Kasumi-1 (cell line): ENCODE data around the gene RNFT2.

ENCODE experiments used
- DNase-seq, 2 experiments: peaks; one replicate each; lab custom pipeline; 2025; lab: John Stamatoyannopoulos, UW

Gene RNFT2

GRCh38 chr12:116833474-116833873, 95.4 kb downstream of the RNFT2 start:
- DNase-seq: no peak

GRCh38 chr12:116835484-116835883, 97.4 kb downstream of the RNFT2 start:
- no peak for DNase-seq

GRCh38 chr12:116837097-116837496, 99.0 kb downstream of the RNFT2 start:
- DNase-seq: no peak

GRCh38 chr12:116838365-116838764, 100.2 kb downstream of the RNFT2 start:
- no peak for DNase-seq

- DNase-seq: no peak
These were observed 101.2 kb downstream of the RNFT2 start for GRCh38 chr12:116839287-116839830.

DNA sequence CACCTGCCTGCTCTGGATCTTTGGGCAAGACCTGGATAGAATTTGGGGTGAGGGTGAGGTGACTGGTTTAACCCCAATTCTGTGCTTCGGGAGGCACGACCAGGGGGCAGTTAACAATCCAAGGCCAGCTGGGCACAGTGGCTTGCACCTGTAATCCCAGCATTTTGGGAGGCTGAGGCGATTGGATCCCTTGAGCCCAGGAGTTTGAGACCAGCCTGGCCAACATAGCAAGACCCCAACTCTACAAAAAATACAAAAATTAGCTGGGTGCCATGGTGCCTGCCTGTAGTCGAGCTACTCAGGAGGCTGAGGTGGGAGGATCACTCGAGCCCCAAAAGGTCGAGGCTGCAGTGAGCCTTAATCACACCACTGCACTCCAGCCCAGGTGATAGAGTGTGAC, 105.0 kb downstream of the RNFT2 start:
- no peak for DNase-seq

DNA sequence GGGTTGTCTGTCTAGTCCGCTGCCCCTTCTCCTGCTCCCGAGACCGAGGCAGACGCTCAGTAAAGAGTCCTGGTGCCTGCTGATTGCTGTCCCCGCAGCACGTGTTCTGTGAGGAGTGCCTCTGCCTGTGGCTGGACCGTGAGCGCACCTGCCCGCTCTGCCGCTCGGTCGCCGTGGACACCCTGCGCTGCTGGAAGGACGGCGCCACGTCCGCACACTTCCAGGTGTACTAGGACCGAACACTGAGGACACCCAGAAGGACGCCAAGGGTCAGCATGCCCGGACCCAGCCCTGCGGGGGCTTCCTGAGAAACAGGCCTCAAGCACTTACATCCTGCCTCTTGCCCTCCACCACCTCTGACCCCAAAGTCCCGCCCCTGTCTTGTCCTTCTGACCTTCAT, 111.1 kb downstream of the RNFT2 start:
- DNase-seq: no peak

GRCh38 chr12:116852303-116852702, 114.2 kb downstream of the RNFT2 start:
- DNase-seq: no peak

- no peak for DNase-seq
These were observed 115.4 kb downstream of the RNFT2 start for GRCh38 chr12:116853507-116853906.

GRCh38 chr12:116855744-116856470, 117.8 kb downstream of the RNFT2 start:
- no peak for DNase-seq

DNA sequence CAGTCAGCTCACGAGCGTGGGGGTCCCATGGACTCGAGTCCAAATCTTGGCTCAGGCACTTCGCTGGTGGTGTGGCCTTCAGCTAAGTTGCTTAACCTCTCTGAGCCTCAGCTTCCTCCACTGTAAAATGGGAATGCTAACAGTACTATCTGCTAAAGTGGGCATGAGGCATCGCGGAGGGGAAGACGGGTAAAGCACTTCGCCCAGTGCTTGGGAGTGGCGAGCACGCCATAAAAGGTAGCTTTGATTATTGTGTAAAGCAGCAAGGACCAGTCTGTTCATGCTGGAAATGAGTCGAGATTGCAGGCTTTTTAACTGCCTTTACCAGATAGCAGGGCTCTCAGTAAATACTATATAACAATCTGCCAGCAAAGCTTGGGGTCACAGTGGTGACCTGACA, 118.6 kb downstream of the RNFT2 start:
- no peak for DNase-seq

- DNase-seq: no peak
These were observed 121.0 kb downstream of the RNFT2 start for GRCh38 chr12:116859079-116859478.

DNA sequence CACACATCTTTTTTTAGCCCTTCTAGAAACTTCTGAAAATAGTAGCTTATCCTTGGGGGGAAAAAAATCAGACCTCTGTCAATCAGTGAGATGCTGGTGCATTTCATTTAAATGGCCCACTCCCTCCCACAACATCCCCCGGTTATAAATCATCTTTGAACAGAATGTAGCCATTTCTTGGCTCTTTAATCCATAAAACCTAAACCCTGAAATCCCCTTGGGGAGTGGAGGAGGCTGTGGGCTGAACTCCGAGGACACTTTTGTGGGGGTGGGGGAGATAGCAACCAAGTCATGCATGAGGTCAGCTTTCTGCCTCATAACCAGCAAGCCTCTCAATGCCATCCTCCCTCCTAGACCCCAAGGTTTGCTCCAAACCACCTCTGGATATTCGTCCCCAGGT, 122.1 kb downstream of the RNFT2 start:
- DNase-seq: no peak

GRCh38 chr12:116861320-116861719, 123.2 kb downstream of the RNFT2 start:
- DNase-seq: peak; percentile 56 to 61

GRCh38 chr12:116862167-116862566, 124.1 kb downstream of the RNFT2 start:
- no peak for DNase-seq

DNA sequence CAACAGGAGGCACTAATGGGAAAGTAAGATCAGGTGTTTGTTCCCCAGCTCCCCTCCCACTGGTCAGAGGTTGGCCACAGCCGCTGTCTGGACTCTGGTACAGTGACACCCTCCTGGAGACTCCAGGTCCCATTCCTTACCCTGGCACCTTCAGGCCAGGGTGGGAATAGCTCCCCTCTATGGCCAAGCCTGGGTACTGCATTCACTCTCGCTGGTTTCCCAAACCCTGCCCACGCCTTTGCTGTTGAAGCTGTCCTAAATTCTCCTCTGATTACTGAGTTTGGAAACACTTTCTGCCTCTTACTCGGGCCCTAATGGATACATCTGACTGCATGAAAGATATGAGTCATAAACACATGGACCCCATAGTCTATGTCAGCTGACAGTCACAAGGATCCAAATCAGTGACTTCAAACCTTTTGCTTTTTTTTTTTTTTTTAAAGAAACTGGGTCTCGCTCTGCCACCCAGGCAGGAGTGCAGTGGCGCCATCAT, 125.2 kb downstream of the RNFT2 start:
- no peak for DNase-seq

DNA sequence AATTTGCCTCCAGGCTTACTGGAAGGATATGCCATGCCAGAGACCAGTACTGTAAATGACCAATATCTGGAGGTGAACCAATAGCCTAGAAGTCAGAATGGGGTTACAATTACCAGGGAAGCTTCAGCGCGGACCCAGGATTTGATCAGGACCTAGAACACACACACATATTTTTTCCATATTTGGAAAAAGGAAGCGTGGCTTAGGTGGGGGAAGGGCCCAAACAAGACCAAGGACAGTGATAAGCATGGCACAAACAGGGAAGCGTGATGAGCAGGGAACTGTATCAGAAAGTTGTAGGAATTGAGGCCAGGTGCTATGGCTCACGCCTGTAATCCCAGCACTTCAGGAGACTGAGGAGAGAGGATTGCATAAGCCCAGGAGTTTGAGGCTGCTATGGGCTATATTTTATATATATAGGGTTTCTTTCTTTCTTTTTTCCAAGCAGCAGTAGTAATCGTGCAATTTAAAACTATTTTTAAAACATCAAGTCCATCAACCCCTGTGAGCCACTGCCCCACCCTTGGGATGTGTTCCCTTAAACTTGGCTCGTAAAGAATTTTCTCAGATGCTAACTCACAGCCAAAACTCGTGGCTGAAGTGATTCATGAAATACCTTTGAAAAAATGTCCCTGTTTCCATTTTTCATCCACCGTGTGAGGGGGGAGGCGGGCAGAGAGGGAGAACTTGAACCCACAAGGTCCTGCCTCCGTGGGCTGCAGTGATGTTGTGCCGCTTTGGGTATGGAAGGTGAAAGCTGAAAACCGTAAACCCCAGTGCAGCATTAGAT, 126.5 kb downstream of the RNFT2 start:
- DNase-seq: no peak

GRCh38 chr12:116867523-116867922, 129.4 kb downstream of the RNFT2 start:
- no peak for DNase-seq

DNA sequence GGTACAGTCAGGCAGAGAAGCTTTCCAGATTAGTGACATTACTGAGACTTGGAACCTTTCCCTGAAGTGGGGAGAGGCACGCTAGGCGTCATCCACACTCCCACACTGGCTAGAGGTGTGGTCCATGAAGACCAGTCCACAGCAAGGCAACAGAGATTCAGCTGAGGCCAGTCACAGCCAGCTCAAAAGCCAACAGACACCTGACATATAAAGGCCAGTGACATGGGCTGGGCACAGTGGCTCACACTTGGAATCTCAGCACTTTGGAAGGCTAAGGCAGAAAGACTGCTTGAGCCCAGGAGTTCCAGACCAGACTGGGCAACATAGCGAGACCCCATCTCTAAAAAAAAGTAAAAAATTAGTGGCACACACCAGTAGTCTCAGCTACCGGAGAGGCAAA, 132.2 kb downstream of the RNFT2 start:
- no peak for DNase-seq

DNA sequence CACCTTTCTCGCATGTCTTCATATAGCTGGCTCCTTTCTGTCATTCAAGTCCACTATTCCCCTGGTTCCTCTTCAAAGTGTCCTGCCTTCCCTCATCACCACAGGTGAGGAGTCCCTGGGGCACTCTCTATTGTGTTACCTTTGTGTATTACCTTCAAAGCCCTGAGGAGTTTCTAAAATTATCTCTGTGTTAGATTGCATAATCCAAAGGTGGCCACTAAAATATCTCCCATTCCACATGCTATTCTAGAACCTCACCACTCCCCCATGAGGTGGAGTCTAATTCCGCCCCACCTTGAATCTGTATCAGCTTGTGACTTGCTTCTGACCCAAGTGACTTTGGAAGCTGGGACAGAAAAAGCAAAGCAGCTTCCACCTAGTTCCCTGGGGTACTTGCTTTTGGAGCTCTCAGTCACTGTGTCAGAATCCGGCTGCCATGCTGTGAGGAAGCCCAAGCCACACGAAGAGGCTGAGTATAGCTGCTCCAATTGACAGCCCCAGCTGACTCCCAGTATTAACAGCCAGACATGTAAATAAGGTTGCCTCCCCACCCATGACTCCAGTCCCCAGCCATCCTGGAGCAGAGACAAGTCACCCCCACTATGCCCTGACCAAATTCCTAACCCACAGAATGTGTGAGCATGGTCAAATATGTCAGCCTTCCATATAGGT, 136.3 kb downstream of the RNFT2 start:
- no peak for DNase-seq

DNA sequence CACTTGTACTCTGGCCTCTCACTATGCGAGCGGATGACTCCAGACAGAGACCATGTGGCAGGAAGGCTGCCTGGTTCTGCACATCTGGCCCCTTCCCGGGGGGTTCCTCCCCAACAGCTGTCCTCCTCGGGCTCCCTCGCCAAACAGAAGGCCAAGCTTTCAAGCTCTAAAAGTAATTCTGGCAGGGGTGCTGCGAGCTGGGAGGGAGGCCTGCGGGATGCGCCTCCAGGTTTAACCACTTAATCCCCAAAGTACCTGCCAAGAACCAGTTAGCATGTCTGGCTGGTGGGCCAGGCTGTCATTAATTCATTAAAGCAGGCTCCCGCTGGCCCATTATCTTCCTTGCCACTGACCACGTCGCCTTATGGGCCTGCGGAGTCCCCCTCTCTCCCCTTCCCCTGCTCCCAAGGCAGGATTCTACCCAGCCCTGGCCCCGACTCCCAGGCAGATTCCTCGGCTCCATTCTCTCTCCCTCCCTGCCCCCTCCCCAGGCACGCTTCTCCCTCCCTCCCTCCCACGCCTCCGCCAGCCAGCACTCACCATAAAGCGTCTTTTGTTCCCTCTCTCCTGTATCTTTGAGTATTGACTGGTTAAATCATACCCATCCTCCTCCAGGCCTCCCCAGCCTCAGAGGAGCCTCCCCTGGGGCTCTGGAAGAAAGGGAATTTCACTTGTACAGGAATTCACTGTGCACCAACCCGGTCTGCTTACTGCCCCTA, 138.2 kb downstream of the RNFT2 start:
- no peak for DNase-seq
